ENCODE measurements around the gene KCNK1. TPM values are rescaled to one million over a fixed set of nuclear protein-coding genes. Genes with fewer than 3 reads are reported as not detected.
A peak's percentile ranks its signal among the peaks of the same experiment; 100 is the strongest.

Gene KCNK1
- total and polyA plus RNA-seq, 4 donors: 2.5 to 12.3 (median 4.5) TPM

DNA sequence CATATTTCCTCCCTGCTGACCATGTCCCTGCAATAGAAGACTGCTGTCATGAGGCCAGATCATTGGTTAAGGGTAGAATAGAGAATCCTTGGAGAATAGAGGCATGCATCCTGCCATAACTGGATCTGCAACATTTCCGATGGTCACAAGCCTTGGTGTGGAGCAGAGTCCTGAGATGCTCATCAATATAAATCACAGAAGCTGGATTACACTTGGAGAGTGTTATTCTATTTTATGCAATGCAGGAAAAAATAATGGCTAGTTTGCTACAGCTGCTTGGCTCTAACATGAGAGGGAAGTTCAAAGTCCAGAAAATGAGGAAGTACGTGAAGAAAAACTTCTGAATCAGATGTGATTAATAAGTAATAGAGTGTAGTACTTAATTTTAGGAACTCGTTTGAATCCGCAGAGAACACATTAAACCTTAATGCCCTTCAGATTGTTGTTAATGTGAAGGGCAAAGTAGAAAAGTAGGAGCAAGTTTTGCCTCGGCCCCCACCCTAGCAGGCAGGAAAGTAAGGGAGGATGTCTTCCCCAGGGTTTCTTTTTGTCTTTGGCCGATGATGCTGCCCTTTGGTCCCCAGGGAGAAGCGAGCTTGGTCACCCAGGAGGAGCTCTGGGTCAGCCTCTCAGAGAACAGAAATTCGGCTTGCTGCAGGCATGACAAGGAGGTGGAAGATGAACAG lies 59.5 kb downstream of the KCNK1 start (continued):
- TF ChIP-seq REST (IDR thresholded peaks at IDR 0.05) (no peak), RAD21 (IDR thresholded peaks at IDR 0.05) (no peak), HNF4G (IDR thresholded peaks at IDR 0.05) (peak; percentile 73), CTCF (IDR thresholded peaks at IDR 0.05; ENCODE audit: low read depth, low read length, missing input control) (no peak), HNF4A (conservative IDR thresholded peaks at IDR 0.05) (peak; percentile 82 to 89)
- TF ChIP-seq, protein P1, sequence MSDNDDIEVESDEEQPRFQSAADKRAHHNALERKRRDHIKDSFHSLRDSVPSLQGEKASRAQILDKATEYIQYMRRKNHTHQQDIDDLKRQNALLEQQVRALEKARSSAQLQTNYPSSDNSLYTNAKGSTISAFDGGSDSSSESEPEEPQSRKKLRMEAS (IDR thresholded peaks at IDR 0.05): peak; percentile 36

DNA sequence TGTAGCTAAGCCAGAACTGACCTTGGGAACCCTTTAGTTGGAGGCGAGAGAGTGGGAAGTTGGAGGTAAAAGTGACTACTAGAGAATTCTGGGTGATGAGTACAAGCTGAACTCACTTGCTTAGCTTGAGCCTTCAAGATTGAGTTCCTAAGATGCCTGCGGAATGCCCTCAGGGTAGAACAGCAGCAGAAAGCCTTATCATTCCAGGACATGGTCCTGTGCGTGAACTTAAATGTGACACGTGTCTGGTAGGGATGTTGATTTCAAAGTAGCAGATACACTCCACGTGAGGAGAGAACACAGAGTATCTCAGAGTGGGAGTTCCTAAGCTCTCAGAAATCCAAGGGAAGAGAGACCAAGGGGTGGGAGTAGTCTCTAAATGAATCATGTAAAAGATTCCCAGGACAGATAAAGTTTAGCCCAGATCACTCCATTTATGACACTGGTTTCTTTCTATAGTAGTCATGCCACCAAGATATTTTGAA lies 60.1 kb downstream of the KCNK1 start:
- no peak overlapping the region for H3K9ac ChIP-seq (ENCODE audit: low read depth in 1 of 2, low read length in 2 of 2)

More for the DNA sequence above, 60.1 kb downstream of the KCNK1 start:
- no peak overlapping the region for H3K4me3 ChIP-seq (ENCODE audit: low read depth in 1 of 3, low read length in 3 of 3)
- no peaks in the 10 kb centered on the region for H3K36me3 ChIP-seq (ENCODE audit: control insufficient read depth in 4 of 4, insufficient read depth in 3 of 4, low read depth in 1 of 4, low read length in 3 of 4)
- WGBS: 65% methylated on average over 5 of the region's 5 CpGs
- peaks cover 0 to 15% (median 14%) of the 10 kb centered on the region in 4 donors for H3K4me1 ChIP-seq (ENCODE audit: control insufficient read depth in 4 of 4, insufficient read depth in 4 of 4, low read length in 3 of 4)
- no peaks in the 10 kb centered on the region for H3K9me3 ChIP-seq (ENCODE audit: control insufficient read depth in 4 of 4, low read length in 3 of 4)
- H3K27me3 ChIP-seq (ENCODE audit: control insufficient read depth in 4 of 4, insufficient read depth in 4 of 4, low read length in 3 of 4): no peaks in the 10 kb centered on the region
- DNase-seq (ENCODE audit: low spot score): no peak
- peak overlapping the region; percentile 77 to 95 for H3K27ac ChIP-seq (ENCODE audit: low read depth in 1 of 2, low read length in 2 of 2)
- no peak for TF ChIP-seq TAF1 (conservative IDR thresholded peaks at IDR 0.05)
- no peak for TF ChIP-seq CTCF (IDR thresholded peaks at IDR 0.05; ENCODE audit: low read depth, low read length, missing input control)
- TF ChIP-seq REST (IDR thresholded peaks at IDR 0.05): no peak
- no peak for TF ChIP-seq NR2F2 (IDR thresholded peaks at IDR 0.05)
- no peak for TF ChIP-seq FOXA2 (IDR thresholded peaks at IDR 0.05)
- TF ChIP-seq, protein P2, sequence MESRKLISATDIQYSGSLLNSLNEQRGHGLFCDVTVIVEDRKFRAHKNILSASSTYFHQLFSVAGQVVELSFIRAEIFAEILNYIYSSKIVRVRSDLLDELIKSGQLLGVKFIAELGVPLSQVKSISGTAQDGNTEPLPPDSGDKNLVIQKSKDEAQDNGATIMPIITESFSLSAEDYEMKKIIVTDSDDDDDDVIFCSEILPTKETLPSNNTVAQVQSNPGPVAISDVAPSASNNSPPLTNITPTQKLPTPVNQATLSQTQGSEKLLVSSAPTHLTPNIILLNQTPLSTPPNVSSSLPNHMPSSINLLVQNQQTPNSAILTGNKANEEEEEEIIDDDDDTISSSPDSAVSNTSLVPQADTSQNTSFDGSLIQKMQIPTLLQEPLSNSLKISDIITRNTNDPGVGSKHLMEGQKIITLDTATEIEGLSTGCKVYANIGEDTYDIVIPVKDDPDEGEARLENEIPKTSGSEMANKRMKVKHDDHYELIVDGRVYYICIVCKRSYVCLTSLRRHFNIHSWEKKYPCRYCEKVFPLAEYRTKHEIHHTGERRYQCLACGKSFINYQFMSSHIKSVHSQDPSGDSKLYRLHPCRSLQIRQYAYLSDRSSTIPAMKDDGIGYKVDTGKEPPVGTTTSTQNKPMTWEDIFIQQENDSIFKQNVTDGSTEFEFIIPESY (IDR thresholded peaks at IDR 0.05): no peak
- TF ChIP-seq, protein P1 (IDR thresholded peaks at IDR 0.05): no peak
- no peak for TF ChIP-seq YY1 (IDR thresholded peaks at IDR 0.05)
- TF ChIP-seq JUND (IDR thresholded peaks at IDR 0.05): no peak
- no peak for TF ChIP-seq EGR1 (IDR thresholded peaks at IDR 0.05; ENCODE audit: low read depth in 2 of 2)
- no peak for TF ChIP-seq HNF4A (conservative IDR thresholded peaks at IDR 0.05)
- no peak for TF ChIP-seq FOXA1 (IDR thresholded peaks at IDR 0.05)
- no peak for TF ChIP-seq RXRA (IDR thresholded peaks at IDR 0.05)
- no peak for TF ChIP-seq SP1 (IDR thresholded peaks at IDR 0.05)
- TF ChIP-seq, protein P3, sequence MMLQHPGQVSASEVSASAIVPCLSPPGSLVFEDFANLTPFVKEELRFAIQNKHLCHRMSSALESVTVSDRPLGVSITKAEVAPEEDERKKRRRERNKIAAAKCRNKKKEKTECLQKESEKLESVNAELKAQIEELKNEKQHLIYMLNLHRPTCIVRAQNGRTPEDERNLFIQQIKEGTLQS (IDR thresholded peaks at IDR 0.05): no peak
- TF ChIP-seq RAD21 (IDR thresholded peaks at IDR 0.05): no peak
- no peak for TF ChIP-seq GABPA (IDR thresholded peaks at IDR 0.05 in 1 of 2, conservative IDR thresholded peaks at IDR 0.05 in 1 of 2)
- no peak for TF ChIP-seq HNF4G (IDR thresholded peaks at IDR 0.05)

Data from liver (tissue), 9 donors.